GM21619 (cell line): ENCODE measurements around the gene MREG.

Experiments used
- ATAC-seq: cut with Tn5 transposase; IDR thresholded peaks from one replicate; pipeline ENCODE4 v1.9.1; 2021; ENCODE audit not compliant: unreplicated experiment

The MREG gene

GRCh38 chr2:215898363-215898762 is 115.0 kb downstream of the MREG start:
- no peak for ATAC-seq

- no peak for ATAC-seq
These were observed 116.4 kb downstream of the MREG start for GRCh38 chr2:215896921-215897320.

GRCh38 chr2:215895330-215895729 is 118.0 kb downstream of the MREG start:
- ATAC-seq: no peak
